Measurements from ENCODE around the gene TAF9B.
"Not testable (repeated sequence)": the region's sequence is repeated elsewhere in the genome, so short reads cannot be mapped to it uniquely, and the experiment has no call there.

Gene TAF9B

DNA sequence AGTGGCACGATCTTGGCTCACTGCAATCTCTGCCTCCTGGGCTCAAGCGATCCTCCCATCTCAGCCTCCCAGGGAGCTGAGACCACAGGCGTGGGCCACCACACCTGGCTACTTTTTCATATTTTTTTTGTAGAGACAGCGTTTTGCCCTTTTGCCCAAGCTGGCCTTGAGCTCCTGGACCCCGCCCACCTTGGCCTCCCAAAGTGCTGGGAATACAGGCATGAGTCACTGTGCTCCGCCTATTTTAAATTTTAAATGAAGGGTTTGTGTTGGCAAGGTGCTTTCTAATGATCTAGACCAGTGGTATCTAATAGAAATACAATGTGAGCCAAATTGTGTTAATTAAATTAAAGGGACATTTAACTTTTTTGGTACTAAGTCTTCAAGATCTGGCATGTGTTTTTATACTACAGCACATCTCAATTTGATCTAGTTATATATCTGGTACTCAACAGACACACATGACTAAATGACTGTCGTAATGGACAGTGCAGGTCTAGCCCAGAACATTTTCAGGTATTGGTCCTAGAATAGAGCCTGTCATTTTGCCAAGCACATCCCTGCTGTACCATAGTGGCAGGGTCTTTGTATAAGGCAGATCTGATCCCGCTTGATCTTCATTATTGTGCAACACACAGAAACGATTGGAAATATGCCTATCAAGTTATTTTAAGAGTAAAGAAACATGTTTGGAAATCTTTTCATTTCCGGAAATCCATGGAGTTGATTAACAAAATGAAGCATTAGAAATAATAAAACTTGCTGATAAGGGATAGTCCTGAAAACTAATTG is 28.1 kb downstream of the TAF9B start:
- DNase-seq: no peak

- no peak for DNase-seq
Observed at GRCh38 chrX:78109458-78109857, 30.0 kb downstream of the TAF9B start.

DNA sequence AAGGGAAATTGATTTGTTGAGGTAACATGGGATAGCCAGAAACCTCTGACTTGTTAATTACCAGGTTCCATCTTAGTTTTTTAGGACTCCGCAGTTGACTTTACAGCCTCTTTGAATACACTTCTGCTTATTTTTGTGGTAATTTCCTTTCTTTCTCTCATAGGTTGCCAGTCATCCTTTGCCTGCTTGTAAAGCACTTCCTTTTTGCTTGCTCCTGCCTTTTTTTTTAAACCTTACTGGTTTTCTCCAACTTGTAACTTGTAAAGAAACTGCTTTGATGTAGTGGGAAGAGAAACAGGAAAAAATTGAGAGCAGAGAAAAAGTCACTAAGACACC is 32.8 kb downstream of the TAF9B start:
- no peak for DNase-seq

- DNase-seq: peak; percentile 44
Observed at GRCh38 chrX:78105944-78106650, 33.4 kb downstream of the TAF9B start.

- peak; percentile 19 for DNase-seq
Observed at GRCh38 chrX:78104447-78105176, 34.8 kb downstream of the TAF9B start.

GRCh38 chrX:78103623-78104446 is 35.6 kb downstream of the TAF9B start, which contains the start of gene PGK1:
PGK1 (plus strand) TSS chrX:78104248; CDS start chrX:78104341, 93 bp downstream.
- DNase-seq: peak; percentile 95

DNA sequence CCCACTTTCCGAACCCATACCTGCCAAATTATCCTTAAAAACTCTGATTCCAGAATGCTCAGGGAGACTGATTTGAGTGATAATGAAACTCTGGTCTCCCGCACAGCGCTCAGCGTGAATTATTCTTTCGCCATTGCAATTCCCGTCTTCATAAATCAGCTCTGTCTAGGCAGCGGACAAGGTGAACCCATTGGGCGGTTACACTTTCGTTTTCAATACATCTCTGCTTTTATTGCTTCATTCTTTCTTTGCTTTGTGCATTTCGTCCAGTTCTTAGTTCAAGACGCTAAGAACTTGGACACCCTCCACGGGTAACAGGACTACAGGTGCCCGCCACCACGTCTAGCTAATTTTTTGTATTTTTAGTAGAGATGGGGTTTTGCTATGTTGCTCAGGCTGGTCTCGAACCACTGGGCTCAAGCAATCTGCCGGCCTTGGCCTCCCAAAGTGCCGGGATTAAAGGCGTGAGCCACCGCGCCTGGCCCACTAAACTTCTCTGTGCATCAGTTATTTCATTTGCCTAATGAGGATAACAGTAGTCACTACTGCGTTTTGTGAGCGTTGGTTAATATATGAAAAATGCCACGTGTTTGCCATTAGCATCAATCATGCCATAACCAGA is 36.3 kb downstream of the TAF9B start:
- no peak for DNase-seq

- no peak for DNase-seq
Observed at GRCh38 chrX:78102091-78102490, 37.4 kb downstream of the TAF9B start.

DNA sequence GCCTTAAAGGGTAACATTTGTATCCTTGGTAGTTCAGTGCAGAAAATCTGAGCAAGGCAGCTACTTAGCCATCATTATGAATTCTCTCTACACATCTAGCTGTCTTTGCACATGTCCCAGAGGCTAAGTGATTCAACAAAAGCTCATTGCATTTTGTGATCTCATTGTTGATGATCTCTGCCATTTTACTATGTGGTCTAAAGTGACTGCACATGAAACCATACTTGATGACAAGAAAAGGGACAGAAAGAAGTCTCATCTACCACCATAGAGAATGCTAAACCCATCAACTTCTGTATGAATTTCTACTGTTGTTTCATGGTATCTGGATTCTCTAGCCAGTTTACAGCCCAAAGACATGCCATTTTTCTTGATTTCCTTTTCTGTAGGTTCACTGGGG is 41.3 kb downstream of the TAF9B start:
- no peak for DNase-seq

DNA sequence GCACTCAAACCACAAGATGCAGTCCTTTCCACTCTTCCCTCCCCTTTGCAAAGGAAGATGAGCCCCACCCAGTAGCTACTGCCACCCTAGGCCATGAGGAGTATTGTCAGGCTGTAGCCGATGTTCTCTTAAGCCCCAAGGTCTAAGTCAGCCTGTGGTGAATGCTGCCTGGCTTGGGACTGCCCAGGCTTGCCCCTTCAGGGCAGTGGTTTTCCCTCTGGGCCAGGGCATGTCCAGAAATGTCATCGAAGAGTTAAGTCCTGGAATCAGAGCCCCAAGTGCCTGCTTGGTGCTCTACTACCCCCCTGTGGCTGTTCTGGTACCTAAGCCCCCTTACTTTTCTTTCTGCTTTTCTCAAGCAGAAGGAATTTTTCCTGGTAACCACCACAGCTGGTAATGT is 47.2 kb downstream of the TAF9B start:
- no peak for DNase-seq

GRCh38 chrX:78081413-78081812 is 58.0 kb downstream of the TAF9B start:
- DNase-seq: not testable (repeated sequence)
